ENCODE measurements around the gene PEX5L. TPM values are rescaled to one million over a fixed set of nuclear protein-coding genes. Genes with fewer than 3 reads are reported as not detected.

Gene PEX5L
- total RNA-seq, 1 experiment from 2014 or later, result not detected

DNA sequence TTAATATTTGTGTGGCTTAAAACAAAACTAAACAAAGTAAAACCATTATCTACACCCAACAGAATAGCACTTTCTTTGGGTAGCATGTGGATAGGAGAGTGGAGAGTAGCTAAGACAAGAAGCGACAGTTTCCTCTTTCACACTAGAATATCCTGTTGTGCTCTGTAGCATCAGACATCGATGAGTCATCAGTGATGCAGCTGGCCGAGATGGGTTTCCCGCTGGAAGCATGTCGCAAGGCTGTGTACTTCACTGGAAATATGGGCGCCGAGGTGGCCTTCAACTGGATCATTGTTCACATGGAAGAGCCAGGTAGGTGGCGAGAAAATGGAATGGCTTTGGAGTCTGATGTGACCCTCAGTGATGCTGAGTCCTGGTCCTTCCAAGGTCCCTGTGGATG, 275.8 kb downstream of the PEX5L start:
- Histone ChIP-seq H4K20me1 (ENCODE audit: insufficient read depth) (no peaks in the 10 kb centered on the region), H3K4me3 (replicated peaks in 1 of 2; ENCODE audit: low read depth in 1 of 2, low read length in 2 of 2) (no peak overlapping the region), H3K27ac (ENCODE audit: low read depth, low read length) (no peak overlapping the region), H3K4me1 (ENCODE audit: control insufficient read depth in 1 of 2, insufficient read depth in 2 of 2, low read length in 2 of 2) (no peaks in the 10 kb centered on the region), H3K27me3 (ENCODE audit: insufficient read depth, low read length) (no peaks in the 10 kb centered on the region), H3K4me2 (ENCODE audit: low read length) (no peak overlapping the region), H3K9me2 (ENCODE audit: insufficient read depth) (no peaks in the 10 kb centered on the region), H3K36me3 (ENCODE audit: control insufficient read depth in 1 of 2, insufficient read depth in 2 of 2, low read length in 2 of 2) (peaks cover 0 to 5% of the 10 kb centered on the region in 2 experiments; a peak in 3 of 4 replicates), H3K9ac (ENCODE audit: low read length) (no peak overlapping the region), H2AFZ (ENCODE audit: low read depth, low read length, poor library complexity, severe bottlenecking) (no peak overlapping the region), H3K9me3 (ENCODE audit: control insufficient read depth in 1 of 2, insufficient read depth in 1 of 2, low read depth in 1 of 2, low read length in 2 of 2) (no peaks in the 10 kb centered on the region), H3K79me2 (ENCODE audit: insufficient read depth, low read length) (no peaks in the 10 kb centered on the region)
- CTCF ChIA-PET, result no interaction called here
- DNase-seq (ENCODE audit: low read depth, low spot score) (no peak), ATAC-seq (peak; percentile 32; the same call in 1 of the 2 replicates)
- intact Hi-C loops (cut with micrococcal nuclease), result no loop called here
- no peak for TF ChIP-seq POLR2A (IDR thresholded peaks at IDR 0.05; ENCODE audit: borderline replicate concordance, extremely low read depth, insufficient read depth, insufficient read length)
- no peak for TF ChIP-seq RAD21 (IDR thresholded peaks at IDR 0.05; ENCODE audit: low read depth)
- TF ChIP-seq FOSL1 (IDR thresholded peaks at IDR 0.05; ENCODE audit: low read depth), result peak; percentile 29; the same call in 1 of the 2 replicates
- TF ChIP-seq CBX3 (IDR thresholded peaks at IDR 0.05; ENCODE audit: low read depth), result no peak
- TF ChIP-seq EGR1 (IDR thresholded peaks at IDR 0.05; ENCODE audit: low read depth), result no peak
- TF ChIP-seq, protein P1, sequence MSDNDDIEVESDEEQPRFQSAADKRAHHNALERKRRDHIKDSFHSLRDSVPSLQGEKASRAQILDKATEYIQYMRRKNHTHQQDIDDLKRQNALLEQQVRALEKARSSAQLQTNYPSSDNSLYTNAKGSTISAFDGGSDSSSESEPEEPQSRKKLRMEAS (IDR thresholded peaks at IDR 0.05), result no peak
- TF ChIP-seq REST (IDR thresholded peaks at IDR 0.05; ENCODE audit: low read depth), result no peak
- TF ChIP-seq ZNF274 (IDR thresholded peaks at IDR 0.05; ENCODE audit: low read depth, low read length), result no peak
- TF ChIP-seq CEBPB (IDR thresholded peaks at IDR 0.05; ENCODE audit: low read depth), result peak; percentile 58
- TF ChIP-seq, protein P2, sequence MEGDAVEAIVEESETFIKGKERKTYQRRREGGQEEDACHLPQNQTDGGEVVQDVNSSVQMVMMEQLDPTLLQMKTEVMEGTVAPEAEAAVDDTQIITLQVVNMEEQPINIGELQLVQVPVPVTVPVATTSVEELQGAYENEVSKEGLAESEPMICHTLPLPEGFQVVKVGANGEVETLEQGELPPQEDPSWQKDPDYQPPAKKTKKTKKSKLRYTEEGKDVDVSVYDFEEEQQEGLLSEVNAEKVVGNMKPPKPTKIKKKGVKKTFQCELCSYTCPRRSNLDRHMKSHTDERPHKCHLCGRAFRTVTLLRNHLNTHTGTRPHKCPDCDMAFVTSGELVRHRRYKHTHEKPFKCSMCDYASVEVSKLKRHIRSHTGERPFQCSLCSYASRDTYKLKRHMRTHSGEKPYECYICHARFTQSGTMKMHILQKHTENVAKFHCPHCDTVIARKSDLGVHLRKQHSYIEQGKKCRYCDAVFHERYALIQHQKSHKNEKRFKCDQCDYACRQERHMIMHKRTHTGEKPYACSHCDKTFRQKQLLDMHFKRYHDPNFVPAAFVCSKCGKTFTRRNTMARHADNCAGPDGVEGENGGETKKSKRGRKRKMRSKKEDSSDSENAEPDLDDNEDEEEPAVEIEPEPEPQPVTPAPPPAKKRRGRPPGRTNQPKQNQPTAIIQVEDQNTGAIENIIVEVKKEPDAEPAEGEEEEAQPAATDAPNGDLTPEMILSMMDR (IDR thresholded peaks at IDR 0.05 in 2 of 3, conservative IDR thresholded peaks at IDR 0.05 in 1 of 3; ENCODE audit: borderline replicate concordance in 1 of 3, insufficient read depth in 1 of 3, low read depth in 2 of 3, low read length in 2 of 3), result no peak
- 0 out of 2 replicates have a peak, but pooled peaks have one; percentile 22 for TF ChIP-seq JUND (IDR thresholded peaks at IDR 0.05)
- POLR2A ChIA-PET, result no interaction called here
- no TSS peak for BruUV-seq (replicated peaks)
- RAD21 ChIA-PET (ENCODE audit: low non-redundant PET in 1 of 2, low total read pairs in 2 of 2, uncharacterized antibody in 2 of 2, unreplicated experiment in 2 of 2), result no interaction called here

All from HCT116 (cell line).